Measurements from ENCODE around the gene RAB11A. TPM values are rescaled to one million over a fixed set of nuclear protein-coding genes. Genes with fewer than 3 reads are reported as not detected.

The RAB11A gene
- total RNA-seq, 2 experiments from 2014 or later: 129 to 142 TPM

Other genes with a start within 250 kb of the RAB11A start
- gene SLC24A1, start 247.6 kb upstream of the RAB11A start, total RNA-seq: 1 to 10 TPM; 8.0 to 9.5 TPM
- 10 to 100 TPM; 35.6 to 43.5 TPM for gene DENND4A, start 77.2 kb upstream of the RAB11A start, total RNA-seq